NOMO-1 treated with DMSO at 0.1 percent for 48 hours (cell line): ENCODE data around the gene MMUT.
"Not testable (repeated sequence)": the region's sequence is repeated elsewhere in the genome, so short reads cannot be mapped to it uniquely, and the experiment has no call there.

Experiments
- DNase-seq: peaks from one replicate; lab custom pipeline; 2025; ENCODE audit not compliant: unreplicated experiment; lab: John Stamatoyannopoulos, UW

Gene MMUT

GRCh38 chr6:49462927-49463611 is at the start of gene MMUT, which contains the start of gene CENPQ:
Gene MMUT, minus strand, starts transcription at chr6:49463253. Its CDS starts 3,787 bp downstream, at chr6:49459466.
Gene CENPQ, plus strand, starts transcription at chr6:49463370. Its CDS starts 6,807 bp downstream, at chr6:49470177.
- DNase-seq: peak; percentile 95

GRCh38 chr6:49509342-49509741 is 46.3 kb upstream of the MMUT start:
- no peak for DNase-seq

GRCh38 chr6:49506569-49507111 is 43.6 kb upstream of the MMUT start:
- DNase-seq: no peak

- no peak for DNase-seq
Measured at GRCh38 chr6:49504666-49505065, 41.6 kb upstream of the MMUT start.

GRCh38 chr6:49499623-49500022 is 36.6 kb upstream of the MMUT start, which contains the start of gene GLYATL3:
Gene GLYATL3, plus strand, starts transcription at chr6:49499923. Its CDS starts 12,068 bp downstream, at chr6:49511991.
- DNase-seq: no peak

GRCh38 chr6:49499126-49499525 is 36.1 kb upstream of the MMUT start:
- no peak for DNase-seq

DNA sequence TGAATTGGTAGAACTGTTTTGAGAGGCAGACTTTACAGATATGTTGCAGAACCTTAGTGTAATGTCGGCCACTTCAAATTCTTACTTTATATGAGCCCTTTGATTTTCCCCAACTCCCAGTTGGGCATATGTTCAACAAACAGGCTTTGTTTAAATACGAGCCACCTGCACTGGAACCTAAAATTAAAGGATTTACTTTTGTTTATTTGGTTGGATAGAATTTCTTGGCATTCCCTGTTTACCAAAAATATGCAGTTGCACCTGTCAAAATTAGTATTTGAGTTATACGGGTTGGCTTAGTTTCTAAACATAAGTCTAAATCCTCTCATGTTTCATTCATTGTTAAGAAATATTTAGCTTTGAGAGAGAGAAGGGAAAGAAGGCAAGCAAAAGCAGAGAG is 34.3 kb upstream of the MMUT start:
- DNase-seq: no peak

GRCh38 chr6:49490633-49491032 is 27.6 kb upstream of the MMUT start:
- no peak for DNase-seq

DNA sequence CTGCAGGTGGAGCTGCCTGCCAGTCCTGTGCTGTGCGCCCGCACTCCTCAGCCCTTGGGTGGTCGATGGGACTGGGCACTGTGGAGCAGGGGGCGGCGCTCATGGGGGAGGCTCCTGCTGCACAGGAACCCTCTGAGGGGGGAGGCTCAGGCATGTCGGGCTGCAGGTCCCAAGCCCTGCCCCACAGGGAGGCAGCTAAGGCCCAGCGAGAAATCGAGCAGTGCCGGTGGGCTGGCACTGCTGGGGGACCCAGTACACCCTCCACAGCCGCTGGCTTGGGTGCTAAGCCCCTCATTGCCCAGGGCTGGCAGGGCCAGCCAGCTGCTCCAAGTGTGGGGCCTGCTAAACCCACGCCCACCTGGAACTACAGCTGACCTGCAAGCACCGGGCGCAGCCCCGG is 20.3 kb upstream of the MMUT start:
- not testable (repeated sequence) for DNase-seq

GRCh38 chr6:49481846-49482245 is 18.8 kb upstream of the MMUT start:
- not testable (repeated sequence) for DNase-seq

GRCh38 chr6:49479308-49479970 is 16.4 kb upstream of the MMUT start:
- no peak for DNase-seq

- DNase-seq: not testable (repeated sequence)
Measured at GRCh38 chr6:49476564-49476963, 13.5 kb upstream of the MMUT start.

DNA sequence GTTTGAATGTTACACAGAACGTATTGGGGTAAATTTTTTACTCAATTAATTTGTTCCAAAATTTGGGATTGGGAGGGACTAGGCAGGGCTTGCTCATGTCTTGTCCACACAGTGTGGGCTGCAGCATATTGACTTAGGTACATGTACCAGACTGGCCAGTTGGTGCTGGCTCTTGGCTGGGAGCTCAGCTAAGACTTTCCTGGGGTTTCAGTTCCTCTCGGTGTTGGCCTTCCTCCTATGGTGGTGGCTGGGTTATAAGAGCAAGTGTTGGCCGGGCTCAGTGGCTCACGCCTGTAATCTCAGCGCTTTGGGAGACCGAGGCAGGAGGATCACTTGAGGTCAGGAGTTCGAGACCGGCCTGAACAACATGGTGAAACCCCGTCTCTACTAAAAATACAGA is 5.0 kb upstream of the MMUT start:
- peak; percentile 36 for DNase-seq

- DNase-seq: no peak
Measured at GRCh38 chr6:49464691-49465090, 1.6 kb upstream of the MMUT start.

DNA sequence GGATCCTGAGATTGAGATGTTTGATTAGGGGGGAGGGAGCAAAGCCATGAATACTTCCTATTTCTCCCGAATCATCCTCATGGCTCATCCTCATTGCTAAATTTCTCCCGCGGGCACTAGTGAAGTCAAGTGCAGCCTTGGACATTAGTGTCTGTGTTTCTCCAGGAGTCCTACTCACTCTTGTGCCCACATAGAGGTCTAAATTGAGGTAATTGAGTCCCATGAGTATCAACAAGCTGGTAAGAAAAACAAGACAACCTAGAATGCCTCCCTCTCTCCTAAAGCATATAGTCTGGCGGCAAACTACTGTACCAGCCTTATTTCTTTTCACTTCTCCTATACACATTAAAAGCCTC is 537 bp upstream of the MMUT start:
- DNase-seq: peak; percentile 12

- DNase-seq: no peak
Measured at GRCh38 chr6:49462599-49462926, 490 bp downstream of the MMUT start.

- no peak for DNase-seq
Measured at GRCh38 chr6:49462071-49462470, 982 bp downstream of the MMUT start.

DNA sequence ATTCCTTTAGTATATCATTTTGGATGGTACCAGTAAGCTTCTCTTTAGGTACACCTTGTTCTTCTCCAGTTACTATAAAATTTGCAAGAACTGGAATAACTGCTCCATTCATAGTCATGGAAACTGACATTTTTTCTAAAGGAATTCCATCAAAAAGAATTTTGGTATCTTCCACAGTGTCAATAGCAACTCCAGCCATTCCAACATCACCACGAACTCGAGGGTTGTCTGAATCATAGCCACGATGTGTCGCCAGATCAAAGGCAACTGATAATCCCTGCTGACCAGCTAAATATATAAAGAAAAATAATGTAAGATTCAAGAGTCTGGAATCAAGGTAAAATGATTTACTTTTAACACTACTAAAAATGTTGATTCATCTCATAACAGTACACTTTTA is 5.3 kb downstream of the MMUT start:
- DNase-seq: no peak

- DNase-seq: no peak
Measured at GRCh38 chr6:49454787-49455709, 8.0 kb downstream of the MMUT start.

DNA sequence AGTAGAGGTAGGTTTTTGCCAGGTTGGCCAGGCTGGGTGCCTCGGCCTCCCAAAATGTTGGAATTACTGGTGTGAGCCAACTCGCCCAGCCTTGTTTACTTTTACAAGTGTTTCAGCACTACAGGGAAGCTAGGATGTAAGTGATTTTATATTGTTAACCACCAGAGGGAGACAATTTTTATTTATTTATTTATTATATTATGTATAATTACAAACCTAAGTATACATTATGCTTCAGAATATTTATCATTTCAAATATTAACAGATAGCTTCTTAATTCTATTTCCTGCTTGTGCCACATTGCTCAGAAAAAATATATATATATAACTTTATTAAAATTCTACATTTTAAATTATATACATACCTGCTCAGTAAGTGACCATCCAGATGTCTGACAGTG is 9.8 kb downstream of the MMUT start:
- no peak for DNase-seq

DNA sequence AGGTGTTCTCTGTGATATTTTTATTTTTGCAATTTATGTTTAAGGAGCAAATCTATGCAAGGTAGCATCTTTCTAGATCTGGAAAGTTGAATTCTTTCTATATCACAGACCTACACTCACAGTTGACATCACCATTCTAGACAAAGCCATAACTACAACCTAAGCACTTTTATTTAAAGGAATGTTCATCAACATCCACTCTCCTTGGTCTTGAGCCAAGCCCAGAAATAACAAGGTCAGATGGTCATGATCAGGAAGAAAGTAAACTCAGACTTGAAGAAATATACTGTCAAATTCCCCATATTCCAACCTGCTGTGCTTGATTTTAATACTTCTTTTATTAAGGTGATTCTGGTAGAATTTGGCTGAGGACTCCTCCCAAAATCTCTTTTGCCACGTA is 32.2 kb downstream of the MMUT start:
- no peak for DNase-seq
